SK-N-SH (cell line): ENCODE data around the gene SOBP.

Experiments
- CTCF ChIP-seq: fragments of 200-600 bp; sonication (generic); IDR thresholded peaks from 2 replicates; pipeline ENCODE4 v1.6.1; 2017; ENCODE audit warnings: antibody characterized with exemption, mild to moderate bottlenecking, moderate library complexity
- FOXJ3 ChIP-seq: sonication (generic); formaldehyde crosslinking; IDR thresholded peaks from 2 replicates; pipeline ENCODE4 v1.5.1; 2020; ENCODE audit warnings: mild to moderate bottlenecking, missing genetic modification reagents
- NRF1 ChIP-seq: IDR thresholded peaks from 2 replicates; pipeline ENCODE4 v1.6.1; 2012; ENCODE audit warnings: low read depth, mild to moderate bottlenecking, low read length
- POLR2AphosphoS5 ChIP-seq: IDR thresholded peaks from 2 replicates; pipeline ENCODE4 v1.6.1; 2012; ENCODE audit warnings: low read depth, low read length
- RFX5 ChIP-seq: IDR thresholded peaks from 2 replicates; pipeline ENCODE4 v1.6.1; 2012; ENCODE audit warnings: mild to moderate bottlenecking, improper control_type of control experiment, low read length
- TAF1 ChIP-seq: IDR thresholded peaks from 2 replicates; pipeline ENCODE4 v1.6.1; 2012; ENCODE audit warnings: low read depth, mild to moderate bottlenecking, low read length, moderate library complexity, borderline replicate concordance
- ZBTB33 ChIP-seq: IDR thresholded peaks from 2 replicates; pipeline ENCODE4 v1.4.0; 2012; ENCODE audit warnings: low read depth, borderline replicate concordance

- TF ChIP-seq CTCF (no peak), TAF1 (no peak), FOXJ3 (CRISPR knock-in tag) (no peak), ZBTB33 (no peak), RFX5 (no peak), POLR2AphosphoS5 (no peak), NRF1 (no peak)
These were observed 157.6 kb downstream of the SOBP start for GRCh38 chr6:107647439-107647948.
